K562 (cell line): ENCODE results near the gene B2M. TPM values are rescaled to one million over a fixed set of nuclear protein-coding genes. Genes with fewer than 3 reads are reported as not detected.

ENCODE experiments used
- ATAC-seq: fragments of 200-7000 bp; cut with Tn5 transposase; 3 replicates; pipeline ENCODE4 v1.9.1; 2020; ENCODE audit warnings: moderate library complexity
- BruUV-seq: library from RNA; stranded (reverse); fragments of 400-500 nt; replicated peaks from 2 replicates; lab custom pipeline; 2021; lab: Mats Ljungman, UMichigan
- CTCF ChIA-PET: fragments of 300-600 bp; formaldehyde crosslinking; extraction: SDS; loops from one replicate; lab custom pipeline; 2021; ENCODE audit warnings: low intra/inter-chr PET ratio; lab: Yijun Ruan, JAX
- POLR2A ChIA-PET: fragments of 300-600, 350-650 bp; sonication (Branson Sonifier 250); formaldehyde crosslinking; extraction: SDS; loops from one replicate; lab custom pipeline; 2021; ENCODE audit warnings: antibody characterized with exemption, inconsistent platforms; lab: Yijun Ruan, JAX
- DNase-seq, 4 experiments: peaks; one replicate each; pipeline versions ENCODE4 v3.0.0 to v3.0.0-alpha.2; 2011 to 2018; ENCODE audit warnings: low spot score in 3 of 4, mixed read lengths in 3 of 4; ENCODE audit errors: extremely low read depth in 1 of 4
- FAIRE-seq: peaks from 2 replicates; lab custom pipeline; 2011; peaks lifted over from hg19 to GRCh38; lab: Jason Lieb, UNC
- H2AFZ ChIP-seq: 2 replicates; pipeline ENCODE4 v1.6.0; 2011; ENCODE audit warnings: low read depth, low read length, control low read depth, inconsistent platforms
- H3K27ac ChIP-seq: fragments of 200-600 bp; 3 replicates; pipeline ENCODE4 v1.8.0; 2011; ENCODE audit warnings: low read depth, mild to moderate bottlenecking, control low read depth, inconsistent platforms, low read length, moderate library complexity, mixed read lengths; ENCODE audit errors: extremely low read depth
- H3K27me3 ChIP-seq, 2 experiments: fragments of 300-600 bp in 1 of 2; 2 replicates in 1 of 2; 3 replicates in 1 of 2; pipeline versions ENCODE4 v1.6.0 to v1.8.0; 2011; ENCODE audit warnings: inconsistent platforms in 2 of 2, low read length in 2 of 2, mild to moderate bottlenecking in 1 of 2, mixed read lengths in 1 of 2, moderate library complexity in 1 of 2; ENCODE audit not compliant: control insufficient read depth in 2 of 2, insufficient read depth in 2 of 2
- H3K36me3 ChIP-seq: fragments of 300-600 bp; 3 replicates; pipeline ENCODE4 v1.8.0; 2011; ENCODE audit warnings: mild to moderate bottlenecking, low read length, inconsistent platforms; ENCODE audit not compliant: control insufficient read depth, insufficient read depth
- H3K4me1 ChIP-seq, 2 experiments: fragments of 200-600 bp in 1 of 2; replicated peaks in 1 of 2; 2 replicates in 1 of 2; 3 replicates in 1 of 2; pipeline versions ENCODE4 v1.5.1 to v1.8.0; 2011; ENCODE audit warnings: inconsistent platforms in 2 of 2, low read length in 2 of 2, mild to moderate bottlenecking in 1 of 2, mixed read lengths in 1 of 2, moderate library complexity in 1 of 2; ENCODE audit not compliant: control insufficient read depth in 2 of 2, insufficient read depth in 2 of 2
- H3K4me2 ChIP-seq: 2 replicates; pipeline ENCODE4 v1.6.1; 2011; ENCODE audit warnings: low read length, control low read depth, inconsistent platforms, mixed read lengths; ENCODE audit not compliant: insufficient read depth
- H3K4me3 ChIP-seq: fragments of 200-600 bp; sonication (generic), shearing (Covaris generic); 2 replicates; pipeline ENCODE4 v1.5.1; 2016; ENCODE audit warnings: control low read depth, inconsistent platforms
- H3K79me2 ChIP-seq: fragments of 200-600 bp; 3 replicates; pipeline ENCODE4 v1.8.0; 2011; ENCODE audit warnings: low read length, inconsistent platforms; ENCODE audit not compliant: control insufficient read depth, insufficient read depth
- H3K9ac ChIP-seq, 2 experiments: 2 replicates each; pipeline versions ENCODE4 v1.6.0 to v1.6.1; 2011; ENCODE audit warnings: low read depth in 2 of 2, low read length in 2 of 2, control low read depth in 1 of 2, inconsistent platforms in 1 of 2, mild to moderate bottlenecking in 1 of 2, mixed read lengths in 1 of 2; ENCODE audit not compliant: insufficient read depth in 1 of 2
- H3K9me1 ChIP-seq: one replicate; pipeline ENCODE4 v1.6.0; 2011; ENCODE audit warnings: inconsistent platforms, mild to moderate bottlenecking, low read length, moderate library complexity; ENCODE audit not compliant: control insufficient read depth, insufficient read depth
- H3K9me3 ChIP-seq: replicated peaks from 2 replicates; pipeline ENCODE4 v1.5.1; 2011; ENCODE audit warnings: low read depth, low read length, inconsistent platforms; ENCODE audit not compliant: control insufficient read depth, insufficient read depth
- H4K20me1 ChIP-seq: replicated peaks from 2 replicates; pipeline ENCODE4 v1.6.1; 2011; ENCODE audit warnings: low read length, inconsistent platforms, mixed read lengths; ENCODE audit not compliant: control insufficient read depth, insufficient read depth
- BHLHE40 ChIP-seq: IDR thresholded peaks from 2 replicates; pipeline ENCODE4 v1.6.1; 2011; ENCODE audit warnings: low read length, improper control_type of control experiment
- E2F1 ChIP-seq: sonication (generic); formaldehyde crosslinking; IDR thresholded peaks from 2 replicates; pipeline ENCODE4 v1.8.1; 2023; ENCODE audit warnings: mild to moderate bottlenecking, missing genetic modification reagents, moderate library complexity
- FIP1L1 ChIP-seq: fragments of 200-400 bp; formaldehyde crosslinking; IDR thresholded peaks from 2 replicates; pipeline ENCODE4 v1.6.1; 2018; ENCODE audit warnings: mild to moderate bottlenecking, low read depth, low read length; ENCODE audit not compliant: poor library complexity, severe bottlenecking
- GABPA ChIP-seq: fragments of 200-800 bp; sonication (Bioruptor generic); conservative IDR thresholded peaks from 2 replicates; pipeline ENCODE4 v1.6.1; 2016; ENCODE audit warnings: low read depth, missing genetic modification characterization, missing compliant biosample characterization
- HMBOX1 ChIP-seq: sonication (generic); IDR thresholded peaks from 2 replicates; pipeline ENCODE4 v1.6.1; 2016
- MBD1 ChIP-seq: fragments of 250-450 bp; sonication (Bioruptor Pico); IDR thresholded peaks from 2 replicates; pipeline ENCODE4 v1.8.0; 2022; ENCODE audit warnings: inconsistent platforms
- MCM2 ChIP-seq: fragments of 450-650 bp; IDR thresholded peaks from 2 replicates; pipeline ENCODE4 v1.6.1; 2017; ENCODE audit warnings: low read depth, mild to moderate bottlenecking
- MCM7 ChIP-seq, 2 experiments: fragments of 450-650 bp; IDR thresholded peaks; 2 replicates each; pipeline ENCODE4 v1.6.1; 2016 to 2018
- NCOR1 ChIP-seq: fragments of 450-650 bp; IDR thresholded peaks from 2 replicates; pipeline ENCODE4 v1.6.1; 2016; ENCODE audit warnings: mild to moderate bottlenecking, moderate library complexity
- PCBP1 ChIP-seq: fragments of 200-400 bp; formaldehyde crosslinking; IDR thresholded peaks from 2 replicates; pipeline ENCODE4 v1.6.1; 2018; ENCODE audit warnings: mild to moderate bottlenecking, low read depth, low read length; ENCODE audit not compliant: poor library complexity, severe bottlenecking
- PTRF ChIP-seq: fragments of 450-650 bp; IDR thresholded peaks from 2 replicates; pipeline ENCODE4 v1.6.1; 2016; ENCODE audit warnings: mild to moderate bottlenecking, missing genetic modification characterization, missing compliant biosample characterization
- RFX1 ChIP-seq: fragments of 450-650 bp; IDR thresholded peaks from 2 replicates; pipeline ENCODE4 v1.6.1; 2016; ENCODE audit warnings: mild to moderate bottlenecking, moderate library complexity
- TFAM ChIP-seq: fragments of 250-450 bp; sonication (Bioruptor Pico); conservative IDR thresholded peaks from 2 replicates; pipeline ENCODE4 v1.5.0; 2021; ENCODE audit warnings: mild to moderate bottlenecking, moderate library complexity
- TFAP4 ChIP-seq: sonication (generic); formaldehyde crosslinking; IDR thresholded peaks from 2 replicates; pipeline ENCODE4 v1.8.0; 2022; ENCODE audit warnings: missing genetic modification reagents, mild to moderate bottlenecking, moderate library complexity, borderline replicate concordance
- ZBTB8A ChIP-seq: fragments of 450-650 bp; IDR thresholded peaks from 2 replicates; pipeline ENCODE4 v1.6.1; 2018; ENCODE audit warnings: mild to moderate bottlenecking, moderate library complexity; ENCODE audit not compliant: partially characterized antibody
- WGBS: fragments of 100-300 bp; shearing (Covaris generic); methylation state at CpG from one replicate; pipeline ENCODE4 v1.1.6; 2016; ENCODE audit warnings: low coverage, mixed read lengths; ENCODE audit not compliant: insufficient coverage; ENCODE audit errors: missing lambda C conversion rate; 5-methylcytosine and 5-hydroxymethylcytosine counted together
- in situ Hi-C: fragments of 300-500 bp; cut with MboI; formaldehyde crosslinking; loops from 4 replicates; pipeline ENCODE4 v1.15.0; 2018; ENCODE audit warnings: inconsistent platforms, mixed read lengths
- intact Hi-C: fragments of 100-400 bp; cut with micrococcal nuclease; formaldehyde crosslinking; loops from 2 replicates; pipeline ENCODE4 v1.14.2; 2022
- polyA plus RNA-seq, 8 experiments: library from polyadenylated mRNA; depleted of rRNA in 4 of 8; stranded (reverse) in 5 of 8; unstranded in 3 of 8; fragments of >200 nt; fragmentation: Nextera tagmentation in 2 of 8; fragmentation: Illumina TruSeq in 1 of 8; extraction: Ambion mirVana in 2 of 8; extraction: Trizol in 1 of 8; gene quantifications; 2 replicates each; pipeline versions ENCODE4 v1.2.1 to v1.2.3, GENCODE V29; 2011 to 2014; ENCODE audit warnings: inconsistent platforms in 1 of 8, missing spikeins in 1 of 8
- total RNA-seq, 7 experiments: library from RNA; depleted of rRNA in 6 of 7; stranded (reverse); fragments of >200 nt in 6 of 7; fragmentation: Illumina TruSeq in 2 of 7; extraction: Trizol in 2 of 7; gene quantifications; 2 replicates each; pipeline versions ENCODE4 v1.2.1 to v1.2.3, GENCODE V29; 2011 to 2021; ENCODE audit warnings: low replicate concordance in 1 of 7

Gene B2M
- total and polyA plus RNA-seq, 9 of the 15 experiments (the other 6 are each of a cell fraction or from before 2014, with no cell fraction given): 460 to 3,138 (median 1,032) TPM

- intact Hi-C loops: loop anchor here (1.0 to 10.0 kb wide), 4 partner anchors 18 to 214 kb away; no protein-coding TSS in a partner anchor
- H4K20me1 ChIP-seq: 0 out of 2 replicates have a peak, but pooled peaks cover 4% of the 10 kb centered on the region
- H3K36me3 ChIP-seq: peaks cover 14% of the 10 kb centered on the region; the same call in 2 of the 3 replicates
- peaks cover 49% of the 10 kb centered on the region for H3K79me2 ChIP-seq
- peak overlapping the region; percentile 90 for H3K27ac ChIP-seq
- peak overlapping the region; percentile 74 for H3K4me3 ChIP-seq
- no peaks in the 10 kb centered on the region for H3K9me3 ChIP-seq
- 8% methylated on average over 9 of the region's 11 CpGs for WGBS
- H2AFZ ChIP-seq: peak overlapping the region; percentile 96
- H3K4me1 ChIP-seq: peaks cover 5 to 14% of the 10 kb centered on the region in 2 experiments; a peak in 4 of 5 replicates
- TSS peak; percentile 68 for BruUV-seq
- peak overlapping the region; percentile 86 for H3K4me2 ChIP-seq
- ATAC-seq: no peak
- no peaks in the 10 kb centered on the region for H3K27me3 ChIP-seq
- POLR2A ChIA-PET: interaction anchor here (0.9 to 5.4 kb wide), 16 partner anchors 12 to 338 kb away, joined by 3 to 136 read pairs (median 6); partner anchors contain the start of genes SPG11 and TRIM69
- peaks cover 3% of the 10 kb centered on the region for H3K9me1 ChIP-seq
- peak; percentile 78 for FAIRE-seq
- in situ Hi-C loops: no loop called here
- peak; percentile 36 to 68 (median 41) for DNase-seq
- peak overlapping the region; percentile 88 to 98; a peak in 3 of 4 replicates for H3K9ac ChIP-seq
- CTCF ChIA-PET: interaction anchor here (0.8 to 1.4 kb wide), 2 partner anchors 28 to 47 kb away, joined by 6 to 9 read pairs; partner anchors contain the start of gene SPG11
- TF ChIP-seq PTRF (tag) (no peak), MCM2 (no peak), FIP1L1 (no peak), HMBOX1 (0 out of 2 replicates have a peak, but pooled peaks have one; percentile 13), ZBTB8A (no peak), MCM7 (IDR thresholded peaks at IDR 0.05) (no peak), PCBP1 (no peak), MBD1 (CRISPR knock-in tag) (no peak), NCOR1 (no peak), RFX1 (no peak), GABPA (tag) (0 out of 2 replicates have a peak, but pooled peaks have one; percentile 25), TFAP4 (CRISPR knock-in tag) (no peak), E2F1 (CRISPR knock-in tag) (no peak), TFAM (CRISPR knock-in tag) (no peak), BHLHE40 (no peak)
These were observed 851 bp upstream of the B2M start for GRCh38 chr15:44710236-44711095.
